CD4-positive, alpha-beta T cell treated with Interleukin-21 for 1 hour (primary cell): ENCODE results near the gene XPO6.

Source experiments
- DNase-seq: peaks from one replicate; pipeline ENCODE4 v3.0.0-alpha.2; 2020

The XPO6 gene

DNA sequence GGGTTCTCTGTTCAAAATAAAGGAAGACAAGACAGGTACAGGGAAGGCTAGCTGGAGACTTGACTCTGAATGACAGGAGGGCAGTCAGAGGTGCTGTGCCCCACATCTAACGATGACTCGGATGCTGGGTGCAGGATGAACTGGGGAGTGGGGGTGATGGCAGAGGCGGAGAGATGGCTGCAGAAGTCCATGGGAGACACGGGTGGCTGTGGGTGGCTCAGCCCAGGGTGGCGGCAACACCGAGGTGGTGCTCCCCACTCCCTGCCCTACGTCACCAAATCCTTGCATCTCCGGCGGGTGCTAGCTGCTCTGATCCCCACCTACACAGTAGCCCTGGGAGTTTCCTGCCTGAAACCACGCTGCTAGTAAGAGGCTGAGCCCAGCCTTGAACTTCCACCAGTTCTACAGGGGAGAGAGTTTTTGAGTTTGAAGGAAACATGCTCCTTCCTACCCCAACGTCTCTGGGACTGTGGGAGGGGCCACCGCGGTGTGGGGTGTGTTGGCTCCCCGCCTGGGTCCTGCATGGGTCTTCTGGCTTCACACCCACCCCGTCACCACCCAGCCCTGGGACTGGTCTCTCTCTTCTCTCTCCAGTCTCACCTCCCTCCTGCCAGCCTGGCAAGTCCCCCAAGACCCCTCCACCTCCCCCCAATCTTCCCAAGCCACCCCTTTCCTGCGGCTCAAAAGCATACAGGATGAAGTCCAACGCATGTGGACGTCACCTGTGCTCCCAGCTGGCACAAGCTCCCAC is 152.8 kb downstream of the XPO6 start:
- DNase-seq: no peak

GRCh38 chr16:28057949-28058348 is 153.8 kb downstream of the XPO6 start:
- DNase-seq: no peak

DNA sequence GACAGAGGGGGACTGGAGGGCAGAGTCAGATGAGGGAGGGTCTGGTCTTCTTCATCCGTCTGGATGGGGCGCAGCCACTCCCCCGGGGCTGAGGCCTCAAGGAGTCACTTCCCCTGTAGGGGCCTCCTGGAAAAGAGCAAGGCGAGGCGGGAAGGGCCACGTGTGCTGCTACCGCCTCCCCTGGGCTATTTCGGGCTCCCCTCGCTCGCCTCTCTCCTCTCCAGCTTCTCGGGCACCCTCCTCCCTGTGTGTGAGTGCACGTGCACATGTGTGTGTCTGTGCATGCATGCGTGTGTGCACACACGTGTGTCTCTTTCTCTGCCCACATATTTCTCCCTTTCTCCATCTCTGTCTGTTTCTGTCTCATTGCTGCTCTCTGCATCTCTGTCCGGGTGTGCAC is 158.3 kb downstream of the XPO6 start:
- no peak for DNase-seq

DNA sequence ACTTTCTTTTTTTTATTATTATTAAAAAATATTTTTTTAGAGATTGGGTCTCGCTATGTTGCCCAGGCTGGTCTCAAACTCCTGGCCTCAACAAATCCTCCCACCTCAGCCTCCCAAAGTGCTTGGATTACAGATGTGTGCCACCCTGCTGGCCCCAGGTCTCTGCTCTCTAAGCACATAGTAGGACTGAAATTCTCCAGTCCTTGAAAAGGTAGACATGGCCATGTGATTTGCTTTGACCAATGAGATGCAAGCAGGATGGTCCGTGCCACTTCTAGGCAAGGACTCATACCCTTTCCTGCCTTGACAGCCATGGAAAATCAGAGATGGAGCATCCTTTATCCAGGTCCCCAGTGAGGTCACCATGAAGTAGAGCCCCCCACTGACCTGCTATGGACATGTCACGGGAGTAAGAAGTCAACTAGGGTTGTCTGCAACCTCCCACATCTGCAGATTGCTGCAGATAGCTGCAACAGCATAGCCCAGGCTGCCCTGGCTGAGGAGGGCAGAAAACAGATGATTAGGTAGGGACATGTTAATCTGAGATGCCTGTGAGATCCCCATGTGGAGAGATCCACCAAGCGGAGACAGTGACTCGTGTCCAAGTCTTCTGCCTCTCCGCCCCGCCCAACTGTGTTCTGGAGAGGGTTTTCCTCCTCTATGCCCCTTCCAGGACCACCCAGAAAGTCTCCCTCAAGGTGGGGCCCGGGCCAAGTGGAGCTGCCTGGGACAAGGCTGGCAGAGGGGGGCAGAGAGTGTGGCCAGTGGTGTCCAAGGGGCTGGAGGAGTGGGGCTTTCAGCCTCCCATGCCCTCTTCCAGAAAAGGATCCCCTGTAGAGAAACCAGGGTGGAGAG is 159.3 kb downstream of the XPO6 start:
- DNase-seq: no peak

DNA sequence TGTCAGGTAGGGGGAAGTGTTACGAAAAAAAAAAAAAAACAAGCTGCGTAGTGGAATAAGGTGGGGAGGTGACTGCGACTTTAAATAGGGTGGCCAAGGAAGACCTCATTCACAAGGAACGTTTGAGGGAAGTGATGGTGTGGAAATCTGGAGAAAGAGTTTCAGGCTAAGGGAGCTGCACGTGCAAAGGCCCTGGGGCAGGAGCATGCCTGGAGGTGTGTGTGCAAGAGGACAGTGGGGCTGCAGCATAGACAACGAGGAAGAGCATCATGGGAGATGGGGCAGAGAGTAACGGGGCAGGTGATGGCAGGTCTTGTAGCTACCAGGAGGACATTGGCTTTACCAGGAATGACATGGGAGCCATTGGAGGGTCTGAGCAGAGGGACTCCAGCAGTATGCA is 160.3 kb downstream of the XPO6 start:
- DNase-seq: no peak
